Measurements from ENCODE around the gene CDH24. TPM values are rescaled to one million over a fixed set of nuclear protein-coding genes. Genes with fewer than 3 reads are reported as not detected.

The CDH24 gene
- total RNA-seq, 1 donor from 2014 or later: 1.3 TPM

GRCh38 chr14:23028799-23029198 is 28.5 kb downstream of the CDH24 start:
- ChIA-PET CTCF (interaction anchor here (1.8 kb wide), 1 partner anchor 34 kb away, joined by 3 read pairs; no protein-coding TSS in a partner anchor), POLR2A (interaction anchor here (0.6 kb wide), 1 partner anchor 51 kb away, joined by 5 read pairs; no protein-coding TSS in a partner anchor)
- Mint-ChIP-seq H3K4me3 (no peak overlapping the region), H3K4me1 (peaks cover 23% of the 10 kb centered on the region), H3K27me3 (no peaks in the 10 kb centered on the region), H3K9me3 (no peaks in the 10 kb centered on the region), H3K36me3 (ENCODE audit: low read depth) (peaks cover 70% of the 10 kb centered on the region), H3K27ac (no peak overlapping the region)
- DNase-seq: no peak
- ATAC-seq (ENCODE audit: low read depth): no peak
- no peak for TF ChIP-seq CTCF (IDR thresholded peaks at IDR 0.05)
- intact Hi-C loops (cut with micrococcal nuclease): no loop called here

- Mint-ChIP-seq H3K27me3 (no peaks in the 10 kb centered on the region), H3K27ac (no peak overlapping the region), H3K4me1 (peaks cover 9% of the 10 kb centered on the region), H3K4me3 (no peak overlapping the region), H3K9me3 (no peaks in the 10 kb centered on the region), H3K36me3 (ENCODE audit: low read depth) (peaks cover 59% of the 10 kb centered on the region)
- no peak for TF ChIP-seq CTCF (IDR thresholded peaks at IDR 0.05)
- intact Hi-C loops (cut with micrococcal nuclease): no loop called here
- POLR2A ChIA-PET: no interaction called here
- CTCF ChIA-PET: interaction anchor here (0.9 kb wide), 1 partner anchor 30 kb away, joined by 3 read pairs; no protein-coding TSS in a partner anchor
- no peak for DNase-seq
- no peak for ATAC-seq (ENCODE audit: low read depth)
Observed at GRCh38 chr14:23025151-23025814, 32.0 kb downstream of the CDH24 start.

- Mint-ChIP-seq H3K4me1 (peaks cover 9% of the 10 kb centered on the region), H3K27me3 (no peaks in the 10 kb centered on the region), H3K36me3 (ENCODE audit: low read depth) (peaks cover 59% of the 10 kb centered on the region), H3K9me3 (no peaks in the 10 kb centered on the region), H3K27ac (no peak overlapping the region), H3K4me3 (no peak overlapping the region)
- no peak for DNase-seq
- intact Hi-C loops (cut with micrococcal nuclease): loop anchor here (5.0 kb wide), 1 partner anchor 33 kb away; the partner anchor contains the start of gene CDH24
- CTCF ChIA-PET: interaction anchor here (0.9 kb wide), 1 partner anchor 24 kb away, joined by 3 read pairs; no protein-coding TSS in a partner anchor
- no peak for TF ChIP-seq CTCF (IDR thresholded peaks at IDR 0.05)
- POLR2A ChIA-PET: interaction anchor here (0.7 to 1.2 kb wide), 3 partner anchors 10 to 105 kb away, joined by 5 to 7 read pairs (median 7); partner anchors contain the start of gene PSMB5
- no peak for ATAC-seq (ENCODE audit: low read depth)
Observed at GRCh38 chr14:23024612-23025075, 32.7 kb downstream of the CDH24 start.

- Mint-ChIP-seq H3K27me3 (no peaks in the 10 kb centered on the region), H3K4me1 (peaks cover 2% of the 10 kb centered on the region), H3K9me3 (no peaks in the 10 kb centered on the region), H3K4me3 (no peak overlapping the region), H3K27ac (no peak overlapping the region), H3K36me3 (ENCODE audit: low read depth) (peaks cover 51% of the 10 kb centered on the region)
- ATAC-seq (ENCODE audit: low read depth) (no peak), DNase-seq (no peak)
- ChIA-PET CTCF (interaction anchor here (0.7 to 1.4 kb wide), 2 partner anchors 11 to 17 kb away, joined by 3 read pairs; partner anchors contain the start of gene PSMB5), POLR2A (interaction anchor here (0.6 to 1.2 kb wide), 3 partner anchors 11 to 23 kb away, joined by 4 to 7 read pairs (median 5); partner anchors contain the start of gene PSMB5)
- TF ChIP-seq CTCF (IDR thresholded peaks at IDR 0.05): no peak
- intact Hi-C loops (cut with micrococcal nuclease): loop anchor here (5.0 kb wide), 1 partner anchor 34 kb away; the partner anchor contains the start of gene CDH24
Observed at GRCh38 chr14:23023795-23024152, 33.5 kb downstream of the CDH24 start.

Data from activated B cell treated with CpG ODN at 0.5 μM for 24 hours (primary cell).